HepG2 (cell line): ENCODE results near the gene CDK10. TPM values are rescaled to one million over a fixed set of nuclear protein-coding genes. Genes with fewer than 3 reads are reported as not detected.

Experiments
- ARID2 ChIP-seq: sonication (generic); formaldehyde crosslinking; IDR thresholded peaks from 2 replicates; pipeline ENCODE4 v1.8.1; 2022; ENCODE audit warnings: mild to moderate bottlenecking, missing genetic modification reagents, borderline replicate concordance
- MAF1 ChIP-seq: sonication (generic); formaldehyde crosslinking; IDR thresholded peaks from 2 replicates; pipeline ENCODE4 v1.5.0; 2020; ENCODE audit warnings: missing genetic modification reagents, borderline replicate concordance
- MXI1 ChIP-seq: IDR thresholded peaks from 3 replicates; pipeline ENCODE4 v1.6.1; 2012; ENCODE audit warnings: low read depth, low read length, inconsistent platforms, borderline replicate concordance
- NRL ChIP-seq: sonication (generic); formaldehyde crosslinking; IDR thresholded peaks from 2 replicates; pipeline ENCODE4 v1.5.0; 2020; ENCODE audit warnings: missing genetic modification reagents, mild to moderate bottlenecking, moderate library complexity, borderline replicate concordance
- PCBP2 ChIP-seq: fragments of 200-400 bp; formaldehyde crosslinking; optimal IDR thresholded peaks from 2 replicates; pipeline ENCODE3; 2018; ENCODE audit warnings: low read length, low read depth; ENCODE audit not compliant: poor library complexity, severe bottlenecking
- THYN1 ChIP-seq: sonication (generic); formaldehyde crosslinking; IDR thresholded peaks from 2 replicates; pipeline ENCODE4 v1.8.1; 2023; ENCODE audit warnings: low read depth, mild to moderate bottlenecking, moderate library complexity, missing genetic modification reagents, borderline replicate concordance
- ZNF567 ChIP-seq: sonication (generic); formaldehyde crosslinking; IDR thresholded peaks from 2 replicates; pipeline ENCODE4 v1.8.1; 2023; ENCODE audit warnings: mild to moderate bottlenecking, missing genetic modification reagents, borderline replicate concordance
- ZSCAN29 ChIP-seq: sonication (generic); formaldehyde crosslinking; conservative IDR thresholded peaks from 2 replicates; pipeline ENCODE4 v1.4.0; 2020; ENCODE audit warnings: mild to moderate bottlenecking, missing genetic modification reagents
- polyA plus RNA-seq, 8 experiments: library from polyadenylated mRNA; depleted of rRNA in 3 of 8; stranded (reverse) in 7 of 8; unstranded in 1 of 8; fragments of >200 nt; fragmentation: Illumina TruSeq in 4 of 8; extraction: Trizol in 4 of 8; gene quantifications; 2 replicates each; pipeline versions ENCODE4 v1.2.1 to v1.2.3, GENCODE V29; 2011 to 2016; ENCODE audit warnings: low read depth in 4 of 8, missing spikeins in 1 of 8, mixed read lengths in 1 of 8; ENCODE audit not compliant: insufficient read depth in 1 of 8
- total RNA-seq, 5 experiments: library from RNA; depleted of rRNA; stranded (reverse); fragments of >200 nt; fragmentation: Illumina TruSeq; extraction: Trizol; gene quantifications; 2 replicates each; pipeline ENCODE4 v1.2.3, GENCODE V29; 2016; ENCODE audit warnings: low read depth in 1 of 5
- TF ChIP-seq, protein P1 (sequence below): sonication (generic); formaldehyde crosslinking; IDR thresholded peaks from 2 replicates; pipeline ENCODE4 v1.5.0; 2020; ENCODE audit warnings: mild to moderate bottlenecking, low read depth, missing genetic modification reagents, borderline replicate concordance
- TF ChIP-seq, protein P2 (sequence below): IDR thresholded peaks from 2 replicates; pipeline ENCODE4 v1.6.1; 2016; ENCODE audit warnings: missing compliant biosample characterization, missing genetic modification reagents, borderline replicate concordance
- TF ChIP-seq, protein P3 (sequence below): sonication (generic); formaldehyde crosslinking; IDR thresholded peaks from 2 replicates; pipeline ENCODE4 v1.8.1; 2023; ENCODE audit warnings: mild to moderate bottlenecking, missing genetic modification reagents
- TF ChIP-seq, protein P4 (sequence below): sonication (generic); formaldehyde crosslinking; IDR thresholded peaks from 2 replicates; pipeline ENCODE4 v1.4.0; 2020; ENCODE audit warnings: missing genetic modification reagents
- TF ChIP-seq, protein P5 (sequence below): sonication (generic); formaldehyde crosslinking; IDR thresholded peaks from 2 replicates; pipeline ENCODE4 v1.8.1; 2023; ENCODE audit warnings: mild to moderate bottlenecking, missing genetic modification reagents, borderline replicate concordance
- TF ChIP-seq, protein P6 (sequence below): sonication (generic); formaldehyde crosslinking; IDR thresholded peaks from 2 replicates; pipeline ENCODE4 v1.5.0; 2020; ENCODE audit warnings: mild to moderate bottlenecking, missing genetic modification reagents, borderline replicate concordance
- TF ChIP-seq, protein P7 (sequence below): IDR thresholded peaks from 2 replicates; pipeline ENCODE4 v1.6.1; 2016; ENCODE audit warnings: mild to moderate bottlenecking
- TF ChIP-seq, protein P8 (sequence below): sonication (generic); formaldehyde crosslinking; IDR thresholded peaks from 2 replicates; pipeline ENCODE4 v1.5.0; 2020; ENCODE audit warnings: missing genetic modification reagents, mild to moderate bottlenecking, borderline replicate concordance

The CDK10 gene
- total and polyA plus RNA-seq, 2 of the 13 experiments (the other 11 are each of a cell fraction or from before 2014, with no cell fraction given): 2.5 to 3.9 TPM

DNA sequence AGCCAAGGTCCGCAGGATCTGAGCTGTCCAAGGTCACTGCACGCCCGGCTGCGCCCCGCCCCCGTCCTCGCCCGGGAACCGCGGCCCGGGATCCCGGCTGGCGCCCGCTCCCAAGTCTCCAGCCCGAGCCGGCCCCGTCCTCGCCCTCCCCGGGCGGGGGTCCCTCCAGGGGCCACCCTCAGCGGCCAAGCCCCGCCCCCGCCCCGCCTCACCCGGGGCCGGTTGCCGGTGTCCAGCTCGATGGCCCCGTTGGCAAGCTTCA, 34.0 kb downstream of the CDK10 start (continued):
- TF ChIP-seq, protein P1, sequence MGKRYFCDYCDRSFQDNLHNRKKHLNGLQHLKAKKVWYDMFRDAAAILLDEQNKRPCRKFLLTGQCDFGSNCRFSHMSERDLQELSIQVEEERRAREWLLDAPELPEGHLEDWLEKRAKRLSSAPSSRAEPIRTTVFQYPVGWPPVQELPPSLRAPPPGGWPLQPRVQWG: no peak
- TF ChIP-seq, protein P2, sequence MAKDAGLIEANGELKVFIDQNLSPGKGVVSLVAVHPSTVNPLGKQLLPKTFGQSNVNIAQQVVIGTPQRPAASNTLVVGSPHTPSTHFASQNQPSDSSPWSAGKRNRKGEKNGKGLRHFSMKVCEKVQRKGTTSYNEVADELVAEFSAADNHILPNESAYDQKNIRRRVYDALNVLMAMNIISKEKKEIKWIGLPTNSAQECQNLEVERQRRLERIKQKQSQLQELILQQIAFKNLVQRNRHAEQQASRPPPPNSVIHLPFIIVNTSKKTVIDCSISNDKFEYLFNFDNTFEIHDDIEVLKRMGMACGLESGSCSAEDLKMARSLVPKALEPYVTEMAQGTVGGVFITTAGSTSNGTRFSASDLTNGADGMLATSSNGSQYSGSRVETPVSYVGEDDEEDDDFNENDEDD: no peak
- 0 out of 2 replicates have a peak, but pooled peaks have one; percentile 13 for TF ChIP-seq MAF1 (CRISPR knock-in tag)
- TF ChIP-seq, protein P3, sequence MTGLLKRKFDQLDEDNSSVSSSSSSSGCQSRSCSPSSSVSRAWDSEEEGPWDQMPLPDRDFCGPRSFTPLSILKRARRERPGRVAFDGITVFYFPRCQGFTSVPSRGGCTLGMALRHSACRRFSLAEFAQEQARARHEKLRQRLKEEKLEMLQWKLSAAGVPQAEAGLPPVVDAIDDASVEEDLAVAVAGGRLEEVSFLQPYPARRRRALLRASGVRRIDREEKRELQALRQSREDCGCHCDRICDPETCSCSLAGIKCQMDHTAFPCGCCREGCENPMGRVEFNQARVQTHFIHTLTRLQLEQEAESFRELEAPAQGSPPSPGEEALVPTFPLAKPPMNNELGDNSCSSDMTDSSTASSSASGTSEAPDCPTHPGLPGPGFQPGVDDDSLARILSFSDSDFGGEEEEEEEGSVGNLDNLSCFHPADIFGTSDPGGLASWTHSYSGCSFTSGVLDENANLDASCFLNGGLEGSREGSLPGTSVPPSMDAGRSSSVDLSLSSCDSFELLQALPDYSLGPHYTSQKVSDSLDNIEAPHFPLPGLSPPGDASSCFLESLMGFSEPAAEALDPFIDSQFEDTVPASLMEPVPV (CRISPR knock-in tag): peak; percentile 47; the same call in 1 of the 2 replicates
- peak; percentile 57; the same call in 1 of the 2 replicates for TF ChIP-seq NRL (CRISPR knock-in tag)
- TF ChIP-seq, protein P4, sequence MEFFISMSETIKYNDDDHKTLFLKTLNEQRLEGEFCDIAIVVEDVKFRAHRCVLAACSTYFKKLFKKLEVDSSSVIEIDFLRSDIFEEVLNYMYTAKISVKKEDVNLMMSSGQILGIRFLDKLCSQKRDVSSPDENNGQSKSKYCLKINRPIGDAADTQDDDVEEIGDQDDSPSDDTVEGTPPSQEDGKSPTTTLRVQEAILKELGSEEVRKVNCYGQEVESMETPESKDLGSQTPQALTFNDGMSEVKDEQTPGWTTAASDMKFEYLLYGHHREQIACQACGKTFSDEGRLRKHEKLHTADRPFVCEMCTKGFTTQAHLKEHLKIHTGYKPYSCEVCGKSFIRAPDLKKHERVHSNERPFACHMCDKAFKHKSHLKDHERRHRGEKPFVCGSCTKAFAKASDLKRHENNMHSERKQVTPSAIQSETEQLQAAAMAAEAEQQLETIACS (CRISPR knock-in tag): peak; percentile 17
- TF ChIP-seq ZNF567: 0 out of 2 replicates have a peak, but pooled peaks have one; percentile 22
- peak; percentile 60; the same call in 1 of the 2 replicates for TF ChIP-seq ZSCAN29 (CRISPR knock-in tag)
- peak; percentile 87; the same call in 1 of the 2 replicates for TF ChIP-seq ARID2 (CRISPR knock-in tag)
- TF ChIP-seq, protein P5, sequence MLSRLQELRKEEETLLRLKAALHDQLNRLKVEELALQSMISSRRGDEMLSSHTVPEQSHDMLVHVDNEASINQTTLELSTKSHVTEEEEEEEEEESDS (CRISPR knock-in tag): 0 out of 2 replicates have a peak, but pooled peaks have one; percentile 35
- TF ChIP-seq, protein P6, sequence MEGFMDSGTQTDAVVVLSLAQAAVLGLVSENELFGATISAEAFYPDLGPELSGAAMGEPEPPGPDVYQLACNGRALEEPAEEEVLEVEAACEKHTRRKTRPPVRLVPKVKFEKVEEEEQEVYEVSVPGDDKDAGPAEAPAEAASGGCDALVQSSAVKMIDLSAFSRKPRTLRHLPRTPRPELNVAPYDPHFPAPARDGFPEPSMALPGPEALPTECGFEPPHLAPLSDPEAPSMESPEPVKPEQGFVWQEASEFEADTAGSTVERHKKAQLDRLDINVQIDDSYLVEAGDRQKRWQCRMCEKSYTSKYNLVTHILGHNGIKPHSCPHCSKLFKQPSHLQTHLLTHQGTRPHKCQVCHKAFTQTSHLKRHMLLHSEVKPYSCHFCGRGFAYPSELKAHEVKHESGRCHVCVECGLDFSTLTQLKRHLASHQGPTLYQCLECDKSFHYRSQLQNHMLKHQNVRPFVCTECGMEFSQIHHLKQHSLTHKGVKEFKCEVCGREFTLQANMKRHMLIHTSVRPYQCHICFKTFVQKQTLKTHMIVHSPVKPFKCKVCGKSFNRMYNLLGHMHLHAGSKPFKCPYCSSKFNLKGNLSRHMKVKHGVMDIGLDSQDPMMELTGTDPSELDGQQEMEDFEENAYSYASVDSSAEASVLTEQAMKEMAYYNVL (CRISPR knock-in tag): peak; percentile 20; the same call in 1 of the 2 replicates
- peak; percentile 94; the same call in 1 of the 2 replicates for TF ChIP-seq THYN1 (CRISPR knock-in tag)
- TF ChIP-seq, protein P7, sequence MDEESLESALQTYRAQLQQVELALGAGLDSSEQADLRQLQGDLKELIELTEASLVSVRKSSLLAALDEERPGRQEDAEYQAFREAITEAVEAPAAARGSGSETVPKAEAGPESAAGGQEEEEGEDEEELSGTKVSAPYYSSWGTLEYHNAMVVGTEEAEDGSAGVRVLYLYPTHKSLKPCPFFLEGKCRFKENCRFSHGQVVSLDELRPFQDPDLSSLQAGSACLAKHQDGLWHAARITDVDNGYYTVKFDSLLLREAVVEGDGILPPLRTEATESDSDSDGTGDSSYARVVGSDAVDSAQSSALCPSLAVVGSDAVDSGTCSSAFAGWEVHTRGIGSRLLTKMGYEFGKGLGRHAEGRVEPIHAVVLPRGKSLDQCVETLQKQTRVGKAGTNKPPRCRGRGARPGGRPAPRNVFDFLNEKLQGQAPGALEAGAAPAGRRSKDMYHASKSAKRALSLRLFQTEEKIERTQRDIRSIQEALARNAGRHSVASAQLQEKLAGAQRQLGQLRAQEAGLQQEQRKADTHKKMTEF (CRISPR knock-in tag): 0 out of 2 replicates have a peak, but pooled peaks have one; percentile 25
- no peak for TF ChIP-seq PCBP2
- peak; percentile 7; the same call in 1 of the 3 replicates for TF ChIP-seq MXI1
- TF ChIP-seq, protein P8, sequence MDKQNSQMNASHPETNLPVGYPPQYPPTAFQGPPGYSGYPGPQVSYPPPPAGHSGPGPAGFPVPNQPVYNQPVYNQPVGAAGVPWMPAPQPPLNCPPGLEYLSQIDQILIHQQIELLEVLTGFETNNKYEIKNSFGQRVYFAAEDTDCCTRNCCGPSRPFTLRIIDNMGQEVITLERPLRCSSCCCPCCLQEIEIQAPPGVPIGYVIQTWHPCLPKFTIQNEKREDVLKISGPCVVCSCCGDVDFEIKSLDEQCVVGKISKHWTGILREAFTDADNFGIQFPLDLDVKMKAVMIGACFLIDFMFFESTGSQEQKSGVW (CRISPR knock-in tag): peak; percentile 35; the same call in 1 of the 2 replicates
